Karpas-422 (cell line): Measurements from ENCODE around the gene YTHDF1. TPM values are rescaled to one million over a fixed set of nuclear protein-coding genes. Genes with fewer than 3 reads are reported as not detected.

Experiments used
- DNase-seq: peaks from one replicate; pipeline ENCODE4 v3.0.0-alpha.2; 2015
- H2AFZ ChIP-seq: fragments of 200-600 bp; sonication (generic); 2 replicates; pipeline ENCODE4 v1.6.1; 2014; ENCODE audit warnings: antibody characterized with exemption, low read length, mixed read lengths
- H3K27ac ChIP-seq: fragments of 200-600 bp; sonication (generic); 2 replicates; pipeline ENCODE4 v1.5.1; 2014; ENCODE audit warnings: mild to moderate bottlenecking, low read length, moderate library complexity
- H3K27me3 ChIP-seq: fragments of 200-600 bp; sonication (generic); 2 replicates; pipeline ENCODE4 v1.6.1; 2014; ENCODE audit warnings: low read length, mixed read lengths
- H3K36me3 ChIP-seq: fragments of 200-600 bp; sonication (generic); 2 replicates; pipeline ENCODE4 v1.6.1; 2014; ENCODE audit warnings: low read length, mixed read lengths; ENCODE audit not compliant: insufficient read depth
- H3K4me1 ChIP-seq: fragments of 200-600 bp; sonication (generic); 2 replicates; pipeline ENCODE4 v1.6.1; 2014; ENCODE audit warnings: mild to moderate bottlenecking, low read length, mixed read lengths
- H3K4me2 ChIP-seq: fragments of 200-600 bp; sonication (generic); 2 replicates; pipeline ENCODE4 v1.6.1; 2014; ENCODE audit warnings: low read length, low read depth, mild to moderate bottlenecking; ENCODE audit not compliant: poor library complexity, severe bottlenecking
- H3K4me3 ChIP-seq: fragments of 200-600 bp; sonication (generic); 2 replicates; pipeline ENCODE4 v1.5.1; 2014; ENCODE audit warnings: mild to moderate bottlenecking, antibody characterized with exemption, low read length, mixed read lengths
- H3K79me2 ChIP-seq: fragments of 200-600 bp; sonication (generic); 2 replicates; pipeline ENCODE4 v1.6.1; 2014; ENCODE audit warnings: mild to moderate bottlenecking, low read length, mixed read lengths
- H3K9ac ChIP-seq: fragments of 200-600 bp; sonication (generic); 2 replicates; pipeline ENCODE4 v1.6.0; 2014; ENCODE audit warnings: low read length
- H3K9me2 ChIP-seq: fragments of 200-600 bp; sonication (generic), shearing (Covaris generic); replicated peaks from 2 replicates; pipeline ENCODE4 v1.6.0; 2014; ENCODE audit warnings: mild to moderate bottlenecking, low read length, moderate library complexity; ENCODE audit not compliant: insufficient read depth
- H3K9me3 ChIP-seq: fragments of 300-700, 200-600 bp; sonication (generic); 2 replicates; pipeline ENCODE4 v1.6.1; 2014; ENCODE audit warnings: low read length, mixed read lengths
- H4K20me1 ChIP-seq: fragments of 200-600 bp; sonication (generic); 2 replicates; pipeline ENCODE4 v1.6.1; 2014; ENCODE audit warnings: mild to moderate bottlenecking, antibody characterized with exemption, low read length, low read depth; ENCODE audit not compliant: insufficient read depth
- total RNA-seq: library from RNA; depleted of rRNA; stranded (reverse); fragments of >200 nt; shearing (Covaris generic); gene quantifications from 2 replicates; pipeline ENCODE4 v1.2.3, GENCODE V29; 2014; ENCODE audit warnings: low replicate concordance

Gene YTHDF1
- total RNA-seq, 1 experiment from 2014 or later, result 24.1 TPM

DNA sequence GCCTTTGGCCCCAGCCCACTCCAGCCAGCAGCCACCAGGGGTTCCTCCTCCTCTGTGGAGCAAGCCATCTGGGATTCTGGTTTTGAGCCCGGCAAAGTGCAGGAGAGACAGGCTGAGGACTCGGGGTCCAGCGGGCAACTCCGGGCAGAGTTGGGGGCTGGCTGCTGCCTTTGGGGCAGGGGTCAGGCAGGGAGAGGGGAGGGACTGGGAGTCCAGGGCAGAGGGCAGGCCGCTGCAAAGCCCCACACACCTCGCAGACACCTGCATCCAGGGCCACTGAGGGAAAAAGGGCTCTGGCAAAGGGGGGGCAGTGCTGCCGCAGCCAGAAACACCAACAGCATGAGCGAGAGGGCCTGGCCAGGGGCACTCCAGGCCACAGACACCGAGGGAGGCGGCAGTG is 28.5 kb upstream of the YTHDF1 start:
- H3K27ac ChIP-seq, result no peak overlapping the region
- H3K27me3 ChIP-seq, result no peaks in the 10 kb centered on the region
- H3K4me1 ChIP-seq, result no peaks in the 10 kb centered on the region
- H3K79me2 ChIP-seq, result no peaks in the 10 kb centered on the region
- H3K9me3 ChIP-seq, result no peaks in the 10 kb centered on the region
- no peak overlapping the region for H3K9ac ChIP-seq
- H3K4me2 ChIP-seq, result no peak overlapping the region
- no peaks in the 10 kb centered on the region for H4K20me1 ChIP-seq
- H3K9me2 ChIP-seq, result no peaks in the 10 kb centered on the region
- H2AFZ ChIP-seq, result no peak overlapping the region
- no peak overlapping the region for H3K4me3 ChIP-seq
- no peaks in the 10 kb centered on the region for H3K36me3 ChIP-seq
- no peak for DNase-seq

DNA sequence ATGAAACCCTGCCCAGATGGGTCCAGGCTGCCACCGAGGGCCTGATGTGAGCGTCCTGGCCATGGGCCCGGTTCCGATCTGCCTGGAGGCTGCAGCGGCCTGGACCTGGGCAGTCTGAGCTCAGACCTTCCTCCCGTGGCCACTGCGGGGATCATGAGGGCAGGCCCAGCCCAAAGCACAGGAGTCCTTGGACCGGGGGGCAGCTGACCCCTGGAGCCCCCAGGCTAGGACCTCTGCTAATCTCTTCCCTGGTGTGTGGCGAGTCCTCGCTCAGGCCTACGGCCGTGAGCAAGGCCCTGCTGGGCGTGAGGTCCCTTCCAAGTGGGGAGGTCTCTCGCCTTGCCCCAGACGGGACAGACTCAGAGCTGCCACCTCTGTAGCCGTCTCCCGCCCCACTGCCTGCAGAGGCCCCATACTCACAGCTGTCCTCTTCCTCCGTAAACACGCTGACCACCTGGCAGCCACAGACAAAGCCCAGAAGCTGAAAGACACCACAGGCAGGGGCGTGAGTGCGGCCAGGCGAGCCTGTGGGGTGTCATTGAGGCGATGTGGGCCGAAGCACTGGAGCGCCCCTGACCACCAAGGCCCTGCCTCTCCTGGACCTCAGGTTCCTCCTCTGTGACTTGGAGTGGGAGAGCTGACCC is 27.8 kb upstream of the YTHDF1 start:
- Histone ChIP-seq H3K4me3 (no peak overlapping the region), H3K9me2 (no peaks in the 10 kb centered on the region), H3K4me1 (peaks cover under 1% of the 10 kb centered on the region; the same call in 1 of the 2 replicates), H3K9ac (no peak overlapping the region), H3K9me3 (no peaks in the 10 kb centered on the region), H4K20me1 (no peaks in the 10 kb centered on the region), H3K36me3 (no peaks in the 10 kb centered on the region), H3K27ac (no peak overlapping the region), H3K27me3 (no peaks in the 10 kb centered on the region), H3K79me2 (no peaks in the 10 kb centered on the region), H3K4me2 (no peak overlapping the region), H2AFZ (no peak overlapping the region)
- DNase-seq, result no peak

DNA sequence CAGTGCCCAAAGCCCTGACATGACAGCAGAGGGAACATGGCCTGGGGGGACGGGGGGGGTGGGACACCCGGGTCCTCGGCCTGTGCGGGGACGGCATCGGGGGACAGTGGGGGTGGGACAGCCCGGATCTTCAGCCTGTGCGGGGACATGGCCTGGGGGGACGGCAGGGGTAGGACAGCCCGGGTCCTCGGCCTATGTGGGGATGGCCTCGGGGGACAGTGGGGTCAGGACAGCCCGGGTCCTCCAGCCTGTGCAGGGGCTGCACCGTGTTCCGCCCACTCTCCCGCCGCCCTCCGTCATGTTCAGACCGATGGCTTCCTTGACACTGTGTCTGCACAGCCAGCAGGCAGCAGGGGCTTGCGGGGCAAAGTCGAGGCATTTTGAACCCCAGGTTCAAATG is 26.8 kb upstream of the YTHDF1 start:
- no peak overlapping the region for H3K27ac ChIP-seq

DNA sequence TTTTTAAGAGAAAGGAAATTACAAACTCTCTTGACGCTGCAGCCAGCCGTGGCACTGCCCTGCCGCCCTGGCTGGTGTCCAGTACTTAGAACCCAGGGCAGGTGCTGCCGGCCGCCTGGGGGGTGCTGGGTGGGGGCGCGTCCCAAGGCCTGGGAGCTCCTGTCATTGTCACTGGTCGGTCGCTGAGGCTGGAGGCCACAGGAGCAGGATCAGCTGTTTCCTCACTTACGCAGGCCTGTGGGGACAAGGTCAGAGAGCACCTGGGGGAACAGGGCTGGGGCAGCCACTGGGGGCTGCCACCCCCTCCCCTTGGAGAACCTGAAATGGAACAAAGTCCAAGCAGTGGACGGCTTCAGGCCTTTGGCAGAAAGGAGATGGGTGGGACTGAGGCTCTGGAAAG is 25.3 kb upstream of the YTHDF1 start:
- Histone ChIP-seq H3K4me3 (no peak overlapping the region), H3K9me3 (no peaks in the 10 kb centered on the region), H3K27ac (no peak overlapping the region), H3K79me2 (no peaks in the 10 kb centered on the region), H3K9ac (no peak overlapping the region), H4K20me1 (no peaks in the 10 kb centered on the region), H3K4me1 (peaks cover 10% of the 10 kb centered on the region), H3K4me2 (no peak overlapping the region), H3K9me2 (no peaks in the 10 kb centered on the region), H3K27me3 (no peaks in the 10 kb centered on the region), H2AFZ (no peak overlapping the region), H3K36me3 (no peaks in the 10 kb centered on the region)
- no peak for DNase-seq

More for the DNA sequence above, 26.8 kb upstream of the YTHDF1 start:
- no peak for DNase-seq
- H3K4me3 ChIP-seq, result no peak overlapping the region
- peaks cover 10% of the 10 kb centered on the region for H3K4me1 ChIP-seq
- no peaks in the 10 kb centered on the region for H3K36me3 ChIP-seq
- no peak overlapping the region for H2AFZ ChIP-seq
- no peaks in the 10 kb centered on the region for H3K27me3 ChIP-seq
- H3K4me2 ChIP-seq, result no peak overlapping the region
- no peaks in the 10 kb centered on the region for H4K20me1 ChIP-seq
- H3K9me2 ChIP-seq, result no peaks in the 10 kb centered on the region
- no peaks in the 10 kb centered on the region for H3K79me2 ChIP-seq
- no peak overlapping the region for H3K9ac ChIP-seq
- H3K9me3 ChIP-seq, result no peaks in the 10 kb centered on the region

DNA sequence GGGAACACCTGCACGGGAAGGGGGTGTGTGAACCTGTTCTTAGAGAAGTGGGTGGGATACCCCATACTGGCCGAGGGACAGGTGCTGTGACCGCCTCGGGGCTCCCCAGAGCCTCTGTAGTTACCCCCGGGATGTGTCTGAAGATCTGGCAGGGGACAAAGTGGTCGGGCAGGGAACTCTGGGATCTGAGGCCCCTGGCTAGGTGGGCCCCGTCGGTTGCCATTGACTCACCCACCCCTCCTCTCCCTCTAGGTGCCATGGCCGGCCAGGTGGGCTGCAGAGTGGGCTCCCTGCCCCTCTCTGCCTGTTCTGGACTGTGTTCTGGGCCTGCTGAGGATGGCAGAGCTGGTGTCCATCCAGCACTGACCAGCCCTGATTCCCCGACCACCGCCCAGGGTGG is 24.1 kb upstream of the YTHDF1 start:
- Histone ChIP-seq H3K4me2 (no peak overlapping the region), H3K79me2 (no peaks in the 10 kb centered on the region), H3K4me1 (peaks cover 18% of the 10 kb centered on the region), H3K27me3 (no peaks in the 10 kb centered on the region), H3K36me3 (no peaks in the 10 kb centered on the region), H3K9ac (no peak overlapping the region), H3K9me2 (no peaks in the 10 kb centered on the region), H3K27ac (no peak overlapping the region), H3K4me3 (no peak overlapping the region), H2AFZ (no peak overlapping the region), H4K20me1 (no peaks in the 10 kb centered on the region), H3K9me3 (no peaks in the 10 kb centered on the region)
- DNase-seq, result no peak

DNA sequence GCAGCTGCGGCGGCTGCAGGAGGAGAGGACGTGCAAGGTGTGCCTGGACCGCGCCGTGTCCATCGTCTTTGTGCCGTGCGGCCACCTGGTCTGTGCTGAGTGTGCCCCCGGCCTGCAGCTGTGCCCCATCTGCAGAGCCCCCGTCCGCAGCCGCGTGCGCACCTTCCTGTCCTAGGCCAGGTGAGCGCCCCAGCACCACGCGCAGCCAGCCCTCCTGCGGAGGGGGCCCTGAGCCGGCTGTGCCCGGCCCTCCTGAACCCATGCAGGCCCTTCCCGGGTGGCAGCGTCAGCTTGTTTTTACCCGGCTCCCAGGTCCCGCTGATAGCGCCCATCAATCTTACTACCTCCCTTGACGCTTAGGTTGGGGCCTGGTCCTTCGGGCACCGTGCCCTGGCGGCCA is 23.5 kb upstream of the YTHDF1 start:
- Histone ChIP-seq H3K9me3 (no peaks in the 10 kb centered on the region), H3K36me3 (no peaks in the 10 kb centered on the region), H3K9ac (no peak overlapping the region), H3K4me2 (no peak overlapping the region), H3K4me3 (no peak overlapping the region), H3K9me2 (no peaks in the 10 kb centered on the region), H3K4me1 (peaks cover 20% of the 10 kb centered on the region), H3K79me2 (no peaks in the 10 kb centered on the region), H2AFZ (no peak overlapping the region), H3K27ac (no peak overlapping the region), H4K20me1 (no peaks in the 10 kb centered on the region), H3K27me3 (no peaks in the 10 kb centered on the region)
- no peak for DNase-seq

DNA sequence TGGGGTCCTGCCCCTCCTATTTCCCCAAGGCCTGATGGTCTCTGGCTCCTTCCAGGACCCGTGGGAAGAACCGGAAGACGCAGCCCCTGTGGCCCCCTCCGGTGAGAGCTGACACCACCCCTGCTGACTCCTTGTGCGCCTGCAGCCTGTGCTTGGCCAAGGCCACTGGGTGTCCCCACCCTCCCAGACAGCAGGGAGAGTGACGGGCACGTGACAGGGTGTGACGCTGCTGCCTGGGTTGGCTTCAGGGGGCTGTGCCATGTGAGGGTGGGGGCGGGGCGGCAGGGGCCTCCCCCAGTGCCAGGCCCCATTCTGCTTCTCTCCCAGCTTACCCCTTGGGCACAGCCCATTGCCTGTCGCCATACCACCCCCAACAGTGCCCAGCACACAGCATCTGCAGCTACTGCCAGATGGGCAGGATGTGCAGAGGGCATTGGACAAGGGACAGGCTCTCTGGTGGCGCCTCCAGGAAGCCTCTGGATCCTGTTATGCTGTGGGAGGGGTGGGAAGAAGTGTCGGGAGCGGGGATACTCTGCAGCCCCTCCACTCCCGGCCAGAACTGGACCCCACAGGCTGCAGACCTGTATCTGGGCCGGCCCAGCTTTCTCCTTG is 22.7 kb upstream of the YTHDF1 start:
- Histone ChIP-seq H3K27me3 (no peaks in the 10 kb centered on the region), H3K9ac (peak overlapping the region; percentile 37; the same call in 1 of the 2 replicates), H3K4me3 (no peak overlapping the region; the same call in 1 of the 2 replicates), H3K9me2 (no peaks in the 10 kb centered on the region), H4K20me1 (no peaks in the 10 kb centered on the region), H3K4me2 (no peak overlapping the region), H3K79me2 (no peaks in the 10 kb centered on the region), H3K4me1 (peaks cover 20% of the 10 kb centered on the region), H2AFZ (no peak overlapping the region), H3K36me3 (no peaks in the 10 kb centered on the region), H3K9me3 (no peaks in the 10 kb centered on the region), H3K27ac (no peak overlapping the region)
- DNase-seq, result peak; percentile 71

DNA sequence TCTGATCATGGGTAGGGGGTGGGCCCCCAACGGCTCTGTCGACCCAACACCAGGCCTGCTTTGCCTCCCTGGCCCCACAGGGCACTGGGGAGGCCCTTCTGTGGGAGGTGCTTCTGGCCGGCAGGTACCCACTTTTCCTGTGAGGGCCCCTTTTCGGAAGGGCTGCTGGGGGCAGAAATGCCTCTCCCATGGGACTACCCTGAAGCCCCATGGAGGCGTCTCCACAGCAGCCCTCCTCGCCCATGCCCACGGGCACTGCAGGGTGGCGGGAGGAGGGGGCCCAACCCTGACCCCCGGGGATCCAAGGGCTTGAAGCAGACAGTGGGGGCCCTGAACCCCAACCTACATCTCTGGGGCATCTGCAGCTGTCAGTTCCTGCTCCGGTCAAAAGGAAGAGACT is 22.1 kb upstream of the YTHDF1 start:
- Histone ChIP-seq H2AFZ (no peak overlapping the region), H3K79me2 (no peaks in the 10 kb centered on the region), H3K9me3 (no peaks in the 10 kb centered on the region), H4K20me1 (no peaks in the 10 kb centered on the region), H3K9me2 (no peaks in the 10 kb centered on the region), H3K4me2 (no peak overlapping the region), H3K4me3 (no peak overlapping the region; the same call in 1 of the 2 replicates), H3K9ac (peak overlapping the region; percentile 37; the same call in 1 of the 2 replicates), H3K27ac (no peak overlapping the region), H3K36me3 (no peaks in the 10 kb centered on the region), H3K4me1 (peaks cover 20% of the 10 kb centered on the region), H3K27me3 (no peaks in the 10 kb centered on the region)
- DNase-seq, result no peak
